HG02943 (cell line): ENCODE data around the gene ZNF775.

Source experiments
- ATAC-seq: cut with Tn5 transposase; IDR thresholded peaks from one replicate; pipeline ENCODE4 v1.9.1; 2021; ENCODE audit warnings: mild to moderate bottlenecking, low read depth, moderate library complexity; ENCODE audit not compliant: unreplicated experiment

The ZNF775 gene

GRCh38 chr7:150399421-150400007, 20.4 kb downstream of the ZNF775 start:
- no peak for ATAC-seq

GRCh38 chr7:150400008-150400787, 21.1 kb downstream of the ZNF775 start:
- no peak for ATAC-seq

- ATAC-seq: no peak
Observed at GRCh38 chr7:150400788-150401423, 21.8 kb downstream of the ZNF775 start.

GRCh38 chr7:150401424-150401790, 22.3 kb downstream of the ZNF775 start:
- ATAC-seq: no peak

- ATAC-seq: no peak
Observed at GRCh38 chr7:150401861-150402631, 22.9 kb downstream of the ZNF775 start.

- ATAC-seq: no peak
Observed at GRCh38 chr7:150402671-150403321, 23.7 kb downstream of the ZNF775 start.

- ATAC-seq: no peak
Observed at GRCh38 chr7:150403376-150404171, 24.4 kb downstream of the ZNF775 start.

- ATAC-seq: no peak
Observed at GRCh38 chr7:150404172-150404804, 25.2 kb downstream of the ZNF775 start.

GRCh38 chr7:150404805-150405583, 25.9 kb downstream of the ZNF775 start:
- peak; percentile 28 for ATAC-seq

- no peak for ATAC-seq
Observed at GRCh38 chr7:150405584-150406311, 26.6 kb downstream of the ZNF775 start.

- no peak for ATAC-seq
Observed at GRCh38 chr7:150406312-150406566, 27.1 kb downstream of the ZNF775 start.

GRCh38 chr7:150406567-150407421, 27.7 kb downstream of the ZNF775 start:
- ATAC-seq: peak; percentile 54

GRCh38 chr7:150407588-150408392, 28.7 kb downstream of the ZNF775 start:
- ATAC-seq: no peak

GRCh38 chr7:150408393-150409299, 29.5 kb downstream of the ZNF775 start:
- no peak for ATAC-seq

- ATAC-seq: no peak
Observed at GRCh38 chr7:150409300-150410030, 30.3 kb downstream of the ZNF775 start.
